Bone marrow (tissue), 2 donors: ENCODE results near the gene WTAP.
"Not testable (repeated sequence)": the region's sequence is repeated elsewhere in the genome, so short reads cannot be mapped to it uniquely, and the experiment has no call there.

ENCODE experiments used
- DNase-seq, 2 donors: peaks; one replicate each; lab custom pipeline; 2025; lab: John Stamatoyannopoulos, UW

The WTAP gene

GRCh38 chr6:159693894-159694545, 33.3 kb upstream of the WTAP start:
- DNase-seq: peak in 1 of 2 donors; percentile 34

- no peak for DNase-seq
Observed at GRCh38 chr6:159695984-159696383, 31.3 kb upstream of the WTAP start.

- DNase-seq: no peak
Observed at GRCh38 chr6:159700970-159701369, 26.3 kb upstream of the WTAP start.

GRCh38 chr6:159701413-159701999, 25.8 kb upstream of the WTAP start:
- peak; percentile 21 to 51 for DNase-seq

GRCh38 chr6:159710603-159711002, 16.7 kb upstream of the WTAP start:
- not testable (repeated sequence) for DNase-seq

- not testable (repeated sequence) for DNase-seq
Observed at GRCh38 chr6:159712389-159712788, 14.9 kb upstream of the WTAP start.

GRCh38 chr6:159713984-159714383, 13.3 kb upstream of the WTAP start:
- no peak for DNase-seq

- no peak for DNase-seq
Observed at GRCh38 chr6:159714404-159714803, 12.9 kb upstream of the WTAP start.

GRCh38 chr6:159715166-159715565, 12.1 kb upstream of the WTAP start:
- DNase-seq: no peak

GRCh38 chr6:159715605-159716004, 11.7 kb upstream of the WTAP start:
- no peak for DNase-seq

GRCh38 chr6:159716247-159717096, 10.8 kb upstream of the WTAP start:
- DNase-seq: peak; percentile 52 to 61

- DNase-seq: no peak
Observed at GRCh38 chr6:159718634-159719033, 8.7 kb upstream of the WTAP start.

- no peak for DNase-seq
Observed at GRCh38 chr6:159719287-159719686, 8.0 kb upstream of the WTAP start.

GRCh38 chr6:159720708-159721107, 6.6 kb upstream of the WTAP start:
- DNase-seq: no peak

- not testable (repeated sequence) for DNase-seq
Observed at GRCh38 chr6:159721981-159722380, 5.3 kb upstream of the WTAP start.

GRCh38 chr6:159722655-159723054, 4.7 kb upstream of the WTAP start:
- DNase-seq: no peak

GRCh38 chr6:159723259-159723658, 4.0 kb upstream of the WTAP start:
- no peak for DNase-seq

GRCh38 chr6:159724778-159725177, 2.5 kb upstream of the WTAP start:
- no peak for DNase-seq

GRCh38 chr6:159725208-159725607, 2.1 kb upstream of the WTAP start:
- DNase-seq: not testable (repeated sequence)

GRCh38 chr6:159726255-159726917, 920 bp upstream of the WTAP start:
- DNase-seq: peak in 1 of 2 donors; percentile 34

- no peak for DNase-seq
Observed at GRCh38 chr6:159727717-159728445, 575 bp downstream of the WTAP start.

- no peak for DNase-seq
Observed at GRCh38 chr6:159728531-159728964, 1.2 kb downstream of the WTAP start.
